HepG2 (cell line): ENCODE measurements around the gene H3-3A. TPM values are rescaled to one million over a fixed set of nuclear protein-coding genes. Genes with fewer than 3 reads are reported as not detected.

ENCODE experiments used
- ATAC-seq: fragments of 200-7000 bp; cut with Tn5 transposase; 3 replicates; pipeline ENCODE4 v1.9.1; 2020; ENCODE audit warnings: mild to moderate bottlenecking, moderate library complexity
- BruUV-seq: library from RNA; stranded (reverse); fragments of 400-500 nt; replicated peaks from 2 replicates; lab custom pipeline; 2021; lab: Mats Ljungman, UMichigan
- CTCF ChIA-PET: fragments of 300-600 bp; formaldehyde crosslinking; extraction: SDS; loops from one replicate; lab custom pipeline; 2021; ENCODE audit warnings: low total read pairs, inconsistent platforms, low intra/inter-chr PET ratio; lab: Yijun Ruan, JAX
- POLR2A ChIA-PET: fragments of 350-600 bp; sonication (Branson Sonifier 250); formaldehyde crosslinking; loops from one replicate; lab custom pipeline; 2020; ENCODE audit warnings: antibody characterized with exemption, inconsistent platforms; lab: Yijun Ruan, JAX
- DNase-seq: peaks from one replicate; pipeline ENCODE4 v3.0.0-alpha.2; 2015; ENCODE audit warnings: low spot score
- FAIRE-seq: peaks from 3 replicates; lab custom pipeline; 2011; peaks lifted over from hg19 to GRCh38; lab: Jason Lieb, UNC
- H2AFZ ChIP-seq: one replicate; pipeline ENCODE4 v1.6.1; 2011; ENCODE audit warnings: low read length, inconsistent platforms
- H3K27ac ChIP-seq: fragments of 300-600 bp; 3 replicates; pipeline ENCODE4 v1.8.0; 2011; ENCODE audit warnings: mixed run types, mild to moderate bottlenecking, mixed read lengths, low read length, inconsistent platforms; ENCODE audit not compliant: insufficient read depth; ENCODE audit errors: extremely low read length
- H3K27me3 ChIP-seq, 2 experiments: fragments of 200-600 bp in 1 of 2; 2 replicates in 1 of 2; 3 replicates in 1 of 2; pipeline versions ENCODE4 v1.6.0 to v1.8.0; 2011; ENCODE audit warnings: low read length in 2 of 2, mild to moderate bottlenecking in 2 of 2, moderate library complexity in 2 of 2, inconsistent platforms in 1 of 2; ENCODE audit not compliant: insufficient read depth in 2 of 2, control insufficient read depth in 1 of 2
- H3K36me3 ChIP-seq, 2 experiments: fragments of 200-600 bp in 1 of 2; replicated peaks in 1 of 2; 2 replicates in 1 of 2; 3 replicates in 1 of 2; pipeline versions ENCODE4 v1.5.1 to v1.8.0; 2011; ENCODE audit warnings: low read length in 2 of 2, inconsistent platforms in 1 of 2; ENCODE audit not compliant: insufficient read depth in 2 of 2, control insufficient read depth in 1 of 2
- H3K4me1 ChIP-seq: 2 replicates; pipeline ENCODE4 v1.5.1; 2012; ENCODE audit warnings: low read length, inconsistent platforms; ENCODE audit not compliant: insufficient read depth
- H3K4me2 ChIP-seq: 2 replicates; pipeline ENCODE4 v1.6.0; 2011; ENCODE audit warnings: low read depth, low read length, inconsistent platforms
- H3K4me3 ChIP-seq, 3 experiments: fragments of 200-600 bp in 1 of 3; sonication (generic), shearing (Covaris generic) in 1 of 3; replicated peaks in 1 of 3; 2 replicates each; pipeline ENCODE4 v1.5.1; 2011 to 2016; ENCODE audit warnings: low read length in 3 of 3, inconsistent platforms in 2 of 3, low read depth in 2 of 3, mild to moderate bottlenecking in 2 of 3, control low read depth in 1 of 3, mixed read lengths in 1 of 3; ENCODE audit not compliant: insufficient read depth in 1 of 3
- H3K79me2 ChIP-seq: one replicate; pipeline ENCODE4 v1.6.1; 2011; ENCODE audit warnings: low read length, inconsistent platforms; ENCODE audit not compliant: insufficient read depth
- H3K9ac ChIP-seq: 2 replicates; pipeline ENCODE4 v1.6.0; 2011; ENCODE audit warnings: mild to moderate bottlenecking, low read depth, low read length, inconsistent platforms; ENCODE audit not compliant: insufficient read depth
- H3K9me3 ChIP-seq: 2 replicates; pipeline ENCODE4 v1.5.1; 2012; ENCODE audit warnings: mild to moderate bottlenecking, low read length
- H4K20me1 ChIP-seq: 2 replicates; pipeline ENCODE4 v1.6.0; 2011; ENCODE audit warnings: inconsistent platforms, mild to moderate bottlenecking, low read length, moderate library complexity; ENCODE audit not compliant: insufficient read depth
- AGO1 ChIP-seq: fragments of 200-400 bp; formaldehyde crosslinking; IDR thresholded peaks from 2 replicates; pipeline ENCODE4 v1.6.1; 2017; ENCODE audit warnings: mild to moderate bottlenecking, low read depth, low read length, moderate library complexity; ENCODE audit not compliant: poor library complexity, severe bottlenecking
- EP300 ChIP-seq, 3 experiments: sonication (generic) in 1 of 3; formaldehyde crosslinking in 1 of 3; IDR thresholded peaks; 2 replicates each; pipeline versions ENCODE4 v1.5.1 to v1.6.1; 2011 to 2020; ENCODE audit warnings: low read depth in 2 of 3, low read length in 2 of 3, borderline replicate concordance in 1 of 3, improper control_type of control experiment in 1 of 3, mild to moderate bottlenecking in 1 of 3, missing genetic modification reagents in 1 of 3, moderate library complexity in 1 of 3
- FOXK2 ChIP-seq: fragments of 450-650 bp; IDR thresholded peaks from 2 replicates; pipeline ENCODE4 v1.6.1; 2016
- KDM3A ChIP-seq: IDR thresholded peaks from 2 replicates; pipeline ENCODE4 v1.6.1; 2018; ENCODE audit warnings: low read depth, missing compliant biosample characterization
- SP5 ChIP-seq: IDR thresholded peaks from 2 replicates; pipeline ENCODE4 v1.6.1; 2016; ENCODE audit warnings: low read depth, borderline replicate concordance
- SRSF9 ChIP-seq: fragments of 200-400 bp; formaldehyde crosslinking; IDR thresholded peaks from 2 replicates; pipeline ENCODE4 v1.6.1; 2018; ENCODE audit warnings: borderline replicate concordance, mild to moderate bottlenecking, low read depth, low read length; ENCODE audit not compliant: insufficient read depth, poor library complexity, severe bottlenecking
- ZNF614 ChIP-seq: IDR thresholded peaks from 2 replicates; pipeline ENCODE4 v1.6.1; 2018; ENCODE audit warnings: missing biosample characterization, missing genetic modification reagents, inconsistent platforms, borderline replicate concordance
- ZNF629 ChIP-seq: sonication (generic); formaldehyde crosslinking; conservative IDR thresholded peaks from 2 replicates; pipeline ENCODE4 v1.5.0; 2020; ENCODE audit warnings: missing genetic modification reagents
- WGBS: methylation state at CpG from one replicate; pipeline ENCODE4 v1.1.6; 2017; ENCODE audit warnings: low lambda C conversion rate; 5-methylcytosine and 5-hydroxymethylcytosine counted together
- in situ Hi-C: cut with HindIII; loops from 2 replicates; pipeline ENCODE4 v1.10.0; 2017; ENCODE audit warnings: low pct_unique_long_range_greater_than_20kb; ENCODE audit not compliant: extremely low pct_ligation_motif_present
- intact Hi-C: fragments of 100-400 bp; cut with micrococcal nuclease; formaldehyde crosslinking; loops from one replicate; pipeline ENCODE4 v1.10.0; 2022; ENCODE audit not compliant: unreplicated experiment
- polyA plus RNA-seq, 8 experiments: library from polyadenylated mRNA; depleted of rRNA in 3 of 8; stranded (reverse) in 7 of 8; unstranded in 1 of 8; fragments of >200 nt; fragmentation: Illumina TruSeq in 4 of 8; extraction: Trizol in 4 of 8; gene quantifications; 2 replicates each; pipeline versions ENCODE4 v1.2.1 to v1.2.3, GENCODE V29; 2011 to 2016; ENCODE audit warnings: low read depth in 4 of 8, missing spikeins in 1 of 8, mixed read lengths in 1 of 8; ENCODE audit not compliant: insufficient read depth in 1 of 8
- total RNA-seq, 5 experiments: library from RNA; depleted of rRNA; stranded (reverse); fragments of >200 nt; fragmentation: Illumina TruSeq; extraction: Trizol; gene quantifications; 2 replicates each; pipeline ENCODE4 v1.2.3, GENCODE V29; 2016; ENCODE audit warnings: low read depth in 1 of 5
- TF ChIP-seq, protein P1 (sequence below): sonication (generic); formaldehyde crosslinking; IDR thresholded peaks from 2 replicates; pipeline ENCODE4 v1.5.0; 2020; ENCODE audit warnings: missing genetic modification reagents
- TF ChIP-seq, protein P2 (sequence below): sonication (generic); formaldehyde crosslinking; IDR thresholded peaks from 2 replicates; pipeline ENCODE4 v1.5.1; 2020; ENCODE audit warnings: missing genetic modification reagents, mild to moderate bottlenecking, borderline replicate concordance
- TF ChIP-seq, protein P3 (sequence below): IDR thresholded peaks from 2 replicates; pipeline ENCODE4 v1.4.0; 2020; ENCODE audit warnings: mild to moderate bottlenecking, missing genetic modification reagents
- TF ChIP-seq, protein P4 (sequence below): sonication (generic); formaldehyde crosslinking; IDR thresholded peaks from 2 replicates; pipeline ENCODE4 v1.4.0; 2020; ENCODE audit warnings: missing genetic modification reagents

Gene H3-3A
- total and polyA plus RNA-seq, 2 of the 13 experiments (the other 11 are each of a cell fraction or from before 2014, with no cell fraction given) = 221 to 320 TPM

DNA sequence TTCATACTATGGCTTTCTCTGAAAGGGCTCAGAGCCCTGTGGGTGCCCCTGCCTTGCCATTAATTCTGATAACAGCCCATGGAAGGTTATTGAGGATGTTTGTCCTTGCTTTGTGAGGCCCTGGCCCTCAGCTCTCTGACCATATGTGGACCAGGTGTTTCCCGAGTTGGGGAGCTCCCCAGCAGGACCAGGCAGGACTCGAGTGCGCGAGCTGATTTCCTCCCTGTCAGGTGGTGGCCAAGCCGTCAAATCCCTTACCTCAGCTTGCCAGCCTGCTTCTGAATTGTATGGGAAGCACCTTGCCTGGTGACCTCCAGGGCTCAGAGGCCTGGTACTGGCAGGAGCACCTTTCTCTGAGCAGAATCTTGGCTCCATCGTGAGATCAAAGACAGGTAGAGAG lies 45.4 kb upstream of the H3-3A start:
- Histone ChIP-seq H3K36me3 (no peaks in the 10 kb centered on the region), H3K4me2 (no peak overlapping the region), H3K27me3 (no peaks in the 10 kb centered on the region), H3K79me2 (no peaks in the 10 kb centered on the region), H3K27ac (no peak overlapping the region), H3K9ac (no peak overlapping the region), H2AFZ (no peak overlapping the region), H3K9me3 (no peaks in the 10 kb centered on the region), H3K4me3 (no peak overlapping the region), H3K4me1 (no peaks in the 10 kb centered on the region), H4K20me1 (no peaks in the 10 kb centered on the region)
- 29% methylated on average over 1 of the region's 6 CpGs for WGBS
- ChIA-PET CTCF (no interaction called here), POLR2A (no interaction called here)
- TF ChIP-seq FOXK2 = no peak
- TF ChIP-seq, protein P1, sequence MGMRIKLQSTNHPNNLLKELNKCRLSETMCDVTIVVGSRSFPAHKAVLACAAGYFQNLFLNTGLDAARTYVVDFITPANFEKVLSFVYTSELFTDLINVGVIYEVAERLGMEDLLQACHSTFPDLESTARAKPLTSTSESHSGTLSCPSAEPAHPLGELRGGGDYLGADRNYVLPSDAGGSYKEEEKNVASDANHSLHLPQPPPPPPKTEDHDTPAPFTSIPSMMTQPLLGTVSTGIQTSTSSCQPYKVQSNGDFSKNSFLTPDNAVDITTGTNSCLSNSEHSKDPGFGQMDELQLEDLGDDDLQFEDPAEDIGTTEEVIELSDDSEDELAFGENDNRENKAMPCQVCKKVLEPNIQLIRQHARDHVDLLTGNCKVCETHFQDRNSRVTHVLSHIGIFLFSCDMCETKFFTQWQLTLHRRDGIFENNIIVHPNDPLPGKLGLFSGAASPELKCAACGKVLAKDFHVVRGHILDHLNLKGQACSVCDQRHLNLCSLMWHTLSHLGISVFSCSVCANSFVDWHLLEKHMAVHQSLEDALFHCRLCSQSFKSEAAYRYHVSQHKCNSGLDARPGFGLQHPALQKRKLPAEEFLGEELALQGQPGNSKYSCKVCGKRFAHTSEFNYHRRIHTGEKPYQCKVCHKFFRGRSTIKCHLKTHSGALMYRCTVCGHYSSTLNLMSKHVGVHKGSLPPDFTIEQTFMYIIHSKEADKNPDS (CRISPR knock-in tag) = no peak
- TF ChIP-seq KDM3A (CRISPR knock-in tag) = no peak
- TF ChIP-seq, protein P2, sequence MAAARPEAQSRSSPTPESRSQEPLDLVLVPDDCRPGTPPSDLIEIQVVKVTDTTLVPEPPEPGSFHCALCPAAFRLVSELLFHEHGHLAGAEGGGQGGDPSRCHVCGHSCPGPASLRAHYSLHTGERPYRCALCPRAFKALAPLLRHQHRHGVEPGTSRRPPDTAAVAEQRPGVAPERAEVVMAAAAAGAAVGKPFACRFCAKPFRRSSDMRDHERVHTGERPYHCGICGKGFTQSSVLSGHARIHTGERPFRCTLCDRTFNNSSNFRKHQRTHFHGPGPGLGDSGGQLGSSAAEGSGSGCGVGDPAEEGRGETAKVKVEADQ (CRISPR knock-in tag) = no peak
- no peak for TF ChIP-seq ZNF614 (CRISPR knock-in tag)
- TF ChIP-seq AGO1 = no peak
- TF ChIP-seq, protein P3, sequence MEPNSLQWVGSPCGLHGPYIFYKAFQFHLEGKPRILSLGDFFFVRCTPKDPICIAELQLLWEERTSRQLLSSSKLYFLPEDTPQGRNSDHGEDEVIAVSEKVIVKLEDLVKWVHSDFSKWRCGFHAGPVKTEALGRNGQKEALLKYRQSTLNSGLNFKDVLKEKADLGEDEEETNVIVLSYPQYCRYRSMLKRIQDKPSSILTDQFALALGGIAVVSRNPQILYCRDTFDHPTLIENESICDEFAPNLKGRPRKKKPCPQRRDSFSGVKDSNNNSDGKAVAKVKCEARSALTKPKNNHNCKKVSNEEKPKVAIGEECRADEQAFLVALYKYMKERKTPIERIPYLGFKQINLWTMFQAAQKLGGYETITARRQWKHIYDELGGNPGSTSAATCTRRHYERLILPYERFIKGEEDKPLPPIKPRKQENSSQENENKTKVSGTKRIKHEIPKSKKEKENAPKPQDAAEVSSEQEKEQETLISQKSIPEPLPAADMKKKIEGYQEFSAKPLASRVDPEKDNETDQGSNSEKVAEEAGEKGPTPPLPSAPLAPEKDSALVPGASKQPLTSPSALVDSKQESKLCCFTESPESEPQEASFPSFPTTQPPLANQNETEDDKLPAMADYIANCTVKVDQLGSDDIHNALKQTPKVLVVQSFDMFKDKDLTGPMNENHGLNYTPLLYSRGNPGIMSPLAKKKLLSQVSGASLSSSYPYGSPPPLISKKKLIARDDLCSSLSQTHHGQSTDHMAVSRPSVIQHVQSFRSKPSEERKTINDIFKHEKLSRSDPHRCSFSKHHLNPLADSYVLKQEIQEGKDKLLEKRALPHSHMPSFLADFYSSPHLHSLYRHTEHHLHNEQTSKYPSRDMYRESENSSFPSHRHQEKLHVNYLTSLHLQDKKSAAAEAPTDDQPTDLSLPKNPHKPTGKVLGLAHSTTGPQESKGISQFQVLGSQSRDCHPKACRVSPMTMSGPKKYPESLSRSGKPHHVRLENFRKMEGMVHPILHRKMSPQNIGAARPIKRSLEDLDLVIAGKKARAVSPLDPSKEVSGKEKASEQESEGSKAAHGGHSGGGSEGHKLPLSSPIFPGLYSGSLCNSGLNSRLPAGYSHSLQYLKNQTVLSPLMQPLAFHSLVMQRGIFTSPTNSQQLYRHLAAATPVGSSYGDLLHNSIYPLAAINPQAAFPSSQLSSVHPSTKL (CRISPR knock-in tag) = no peak
- TF ChIP-seq SRSF9 = no peak
- no peak for TF ChIP-seq SP5 (CRISPR knock-in tag)
- TF ChIP-seq ZNF629 (CRISPR knock-in tag) = no peak
- TF ChIP-seq EP300 (IDR thresholded peaks at IDR 0.05; ENCODE audit: low read depth in 2 of 2, low read length in 2 of 2) = no peak
- TF ChIP-seq EP300 (CRISPR knock-in tag; IDR thresholded peaks at IDR 0.05; ENCODE audit: borderline replicate concordance) = no peak
- TF ChIP-seq, protein P4, sequence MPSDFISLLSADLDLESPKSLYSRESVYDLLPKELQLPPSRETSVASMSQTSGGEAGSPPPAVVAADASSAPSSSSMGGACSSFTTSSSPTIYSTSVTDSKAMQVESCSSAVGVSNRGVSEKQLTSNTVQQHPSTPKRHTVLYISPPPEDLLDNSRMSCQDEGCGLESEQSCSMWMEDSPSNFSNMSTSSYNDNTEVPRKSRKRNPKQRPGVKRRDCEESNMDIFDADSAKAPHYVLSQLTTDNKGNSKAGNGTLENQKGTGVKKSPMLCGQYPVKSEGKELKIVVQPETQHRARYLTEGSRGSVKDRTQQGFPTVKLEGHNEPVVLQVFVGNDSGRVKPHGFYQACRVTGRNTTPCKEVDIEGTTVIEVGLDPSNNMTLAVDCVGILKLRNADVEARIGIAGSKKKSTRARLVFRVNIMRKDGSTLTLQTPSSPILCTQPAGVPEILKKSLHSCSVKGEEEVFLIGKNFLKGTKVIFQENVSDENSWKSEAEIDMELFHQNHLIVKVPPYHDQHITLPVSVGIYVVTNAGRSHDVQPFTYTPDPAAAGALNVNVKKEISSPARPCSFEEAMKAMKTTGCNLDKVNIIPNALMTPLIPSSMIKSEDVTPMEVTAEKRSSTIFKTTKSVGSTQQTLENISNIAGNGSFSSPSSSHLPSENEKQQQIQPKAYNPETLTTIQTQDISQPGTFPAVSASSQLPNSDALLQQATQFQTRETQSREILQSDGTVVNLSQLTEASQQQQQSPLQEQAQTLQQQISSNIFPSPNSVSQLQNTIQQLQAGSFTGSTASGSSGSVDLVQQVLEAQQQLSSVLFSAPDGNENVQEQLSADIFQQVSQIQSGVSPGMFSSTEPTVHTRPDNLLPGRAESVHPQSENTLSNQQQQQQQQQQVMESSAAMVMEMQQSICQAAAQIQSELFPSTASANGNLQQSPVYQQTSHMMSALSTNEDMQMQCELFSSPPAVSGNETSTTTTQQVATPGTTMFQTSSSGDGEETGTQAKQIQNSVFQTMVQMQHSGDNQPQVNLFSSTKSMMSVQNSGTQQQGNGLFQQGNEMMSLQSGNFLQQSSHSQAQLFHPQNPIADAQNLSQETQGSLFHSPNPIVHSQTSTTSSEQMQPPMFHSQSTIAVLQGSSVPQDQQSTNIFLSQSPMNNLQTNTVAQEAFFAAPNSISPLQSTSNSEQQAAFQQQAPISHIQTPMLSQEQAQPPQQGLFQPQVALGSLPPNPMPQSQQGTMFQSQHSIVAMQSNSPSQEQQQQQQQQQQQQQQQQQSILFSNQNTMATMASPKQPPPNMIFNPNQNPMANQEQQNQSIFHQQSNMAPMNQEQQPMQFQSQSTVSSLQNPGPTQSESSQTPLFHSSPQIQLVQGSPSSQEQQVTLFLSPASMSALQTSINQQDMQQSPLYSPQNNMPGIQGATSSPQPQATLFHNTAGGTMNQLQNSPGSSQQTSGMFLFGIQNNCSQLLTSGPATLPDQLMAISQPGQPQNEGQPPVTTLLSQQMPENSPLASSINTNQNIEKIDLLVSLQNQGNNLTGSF (CRISPR knock-in tag) = no peak
- in situ Hi-C loops (no loop called here), intact Hi-C loops (no loop called here)
- ATAC-seq (no peak), FAIRE-seq (no peak), DNase-seq (no peak)
- BruUV-seq = no TSS peak
